HG03064 (cell line): Measurements from ENCODE around the gene ANKS4B.
"Not testable (repeated sequence)": the region's sequence is repeated elsewhere in the genome, so short reads cannot be mapped to it uniquely, and the experiment has no call there.

ENCODE experiments used
- ATAC-seq: cut with Tn5 transposase; IDR thresholded peaks from one replicate; pipeline ENCODE4 v1.9.1; 2021; ENCODE audit warnings: low read depth; ENCODE audit not compliant: unreplicated experiment

ANKS4B gene

GRCh38 chr16:21233521-21234150 is at the start of gene ANKS4B:
TSS of gene ANKS4B (plus strand) at chr16:21233699. CDS start at chr16:21233738, 39 bp downstream.
- no peak for ATAC-seq

- ATAC-seq: no peak
These were observed 49.5 kb upstream of the ANKS4B start for GRCh38 chr16:21183995-21184394.

DNA sequence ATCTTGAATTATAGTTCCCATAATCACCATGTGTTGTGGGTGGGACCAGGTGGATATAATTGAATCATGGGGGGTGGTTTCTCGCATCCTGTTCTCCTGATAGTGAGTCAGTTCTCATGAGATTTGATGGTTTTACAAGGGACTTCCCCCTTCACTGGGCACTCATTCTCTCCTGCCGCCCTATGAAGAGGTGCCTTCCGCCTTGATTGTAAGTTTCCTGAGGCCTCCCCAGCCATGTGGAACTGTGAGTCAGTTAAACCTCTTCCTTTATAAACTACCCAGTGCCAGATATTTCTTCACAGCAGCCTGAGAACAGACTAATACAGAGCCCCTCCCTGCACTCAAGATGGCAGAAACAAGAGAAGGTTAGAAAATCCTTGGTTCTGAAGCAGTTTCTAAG is 48.7 kb upstream of the ANKS4B start:
- ATAC-seq: no peak

GRCh38 chr16:21185659-21186325 is 47.7 kb upstream of the ANKS4B start:
- no peak for ATAC-seq

DNA sequence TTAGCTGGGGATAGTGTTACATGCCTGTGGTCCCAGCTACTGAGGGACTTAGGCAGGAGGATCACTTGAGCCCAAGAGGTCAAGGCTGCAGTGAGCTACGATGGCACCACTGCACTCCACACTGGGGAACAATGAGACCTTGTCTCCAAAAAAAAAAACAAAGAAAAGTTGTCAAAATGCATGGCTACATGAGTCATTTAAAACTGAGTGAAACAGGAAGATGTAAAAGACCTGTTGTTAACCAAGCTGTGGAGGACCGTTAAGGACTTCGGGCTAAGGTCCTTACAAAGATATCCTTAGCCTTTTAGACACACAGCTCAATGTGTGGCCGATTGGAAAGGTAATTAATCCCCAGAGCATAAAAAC is 47.2 kb upstream of the ANKS4B start:
- ATAC-seq: no peak

DNA sequence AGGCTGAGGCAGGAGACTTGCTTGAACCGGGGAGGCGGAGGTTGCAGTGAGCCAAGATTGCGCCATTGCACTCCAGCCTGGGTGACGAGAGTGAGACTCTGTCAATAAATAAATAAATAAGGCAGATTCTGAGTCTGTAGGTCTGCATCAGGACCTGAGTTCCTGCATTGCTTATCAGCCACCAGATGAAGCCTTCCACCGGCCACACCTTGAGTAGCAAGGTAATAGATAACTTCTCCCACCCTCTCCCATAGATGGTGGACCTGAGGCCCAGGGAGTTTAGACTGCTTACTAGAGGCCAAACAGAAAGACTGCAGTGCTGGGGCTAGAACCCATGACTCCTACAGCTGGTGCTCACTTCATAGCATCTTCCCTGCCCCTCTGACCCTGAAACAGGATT is 44.2 kb upstream of the ANKS4B start:
- no peak for ATAC-seq

DNA sequence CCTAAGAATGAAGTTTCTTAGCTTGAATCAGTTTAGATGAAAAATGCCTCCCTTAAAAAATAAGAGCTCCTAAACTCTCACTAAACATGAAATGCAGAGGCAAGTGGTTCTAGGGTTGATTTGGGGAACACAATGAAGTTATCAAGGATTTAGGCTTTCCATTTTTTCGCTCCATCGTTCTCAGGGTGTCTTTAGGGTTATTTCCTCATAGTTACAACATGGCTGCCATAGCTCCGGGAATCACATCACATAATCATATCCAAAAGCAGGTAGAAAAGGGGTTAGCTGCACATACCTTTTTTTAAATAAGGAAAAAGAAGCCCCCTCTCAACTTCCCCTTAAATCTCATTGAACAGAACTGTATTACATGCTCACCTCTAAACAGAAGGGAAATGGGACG is 43.5 kb upstream of the ANKS4B start:
- ATAC-seq: no peak

GRCh38 chr16:21190599-21190998 is 42.9 kb upstream of the ANKS4B start:
- no peak for ATAC-seq

DNA sequence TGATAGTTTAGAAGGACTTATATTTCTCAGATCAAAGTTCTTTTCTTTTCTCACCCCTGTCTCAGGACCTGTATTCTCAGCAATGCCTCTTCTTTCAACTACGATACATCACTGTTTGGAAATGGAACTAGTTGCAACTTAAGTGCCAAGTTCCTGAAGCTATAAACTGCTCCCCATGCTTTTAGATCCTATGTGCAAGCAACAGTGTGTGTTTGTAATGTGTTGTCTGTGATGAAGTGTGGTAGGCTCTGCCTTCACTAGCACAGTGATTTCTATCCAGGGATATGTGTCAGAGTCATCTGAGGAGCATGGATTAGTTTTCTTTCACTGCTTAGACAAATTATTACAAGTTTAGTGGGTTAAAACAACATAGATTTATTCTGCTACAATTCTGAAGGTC is 40.5 kb upstream of the ANKS4B start:
- no peak for ATAC-seq

DNA sequence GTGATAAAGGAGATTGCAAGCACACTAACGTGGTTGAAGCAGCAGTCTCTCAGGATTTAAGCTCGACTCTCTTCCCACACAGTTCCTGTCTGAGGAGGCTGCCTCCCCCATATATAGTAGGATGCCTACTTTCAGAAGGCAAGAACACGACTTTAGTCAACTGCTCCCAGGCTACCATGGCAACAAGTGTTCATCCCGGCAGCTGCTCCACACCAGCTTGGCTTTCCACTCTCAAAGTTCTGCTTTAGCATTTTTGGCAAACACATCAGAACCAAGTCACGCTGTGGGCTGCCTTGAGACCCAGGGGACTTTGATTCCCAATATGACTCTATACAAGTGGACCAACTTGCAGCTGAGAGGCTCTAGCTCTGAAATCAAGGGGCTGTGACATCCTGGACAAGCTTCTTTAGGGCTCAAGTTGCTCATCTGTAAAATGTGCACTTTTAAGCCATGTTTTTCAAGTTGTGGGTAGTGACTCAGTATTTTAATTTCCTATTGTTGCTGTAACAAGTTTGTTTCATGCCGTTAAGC is 38.7 kb upstream of the ANKS4B start:
- ATAC-seq: no peak

DNA sequence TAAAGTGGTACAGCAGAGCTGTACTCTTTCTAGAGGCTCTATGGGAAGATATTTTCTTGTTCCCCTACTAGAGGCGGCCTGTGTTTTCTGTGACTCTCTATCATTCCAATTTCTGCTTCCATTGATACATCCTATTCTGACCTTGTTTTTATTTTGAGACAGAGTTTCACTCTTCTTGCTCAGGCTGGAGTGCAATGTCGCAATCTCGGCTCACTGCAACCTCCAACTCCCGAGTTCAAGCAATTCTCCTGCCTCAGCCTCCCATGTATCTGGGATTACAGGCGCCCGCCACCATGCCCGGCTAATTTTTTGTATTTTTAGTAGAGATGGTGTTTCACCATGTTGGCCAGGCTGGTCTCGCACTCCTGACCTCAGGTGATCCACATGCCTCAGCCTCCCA is 38.2 kb upstream of the ANKS4B start:
- ATAC-seq: not testable (repeated sequence)

GRCh38 chr16:21197112-21197511 is 36.4 kb upstream of the ANKS4B start:
- ATAC-seq: no peak

- ATAC-seq: no peak
These were observed 35.9 kb upstream of the ANKS4B start for GRCh38 chr16:21197621-21198020.

- no peak for ATAC-seq
These were observed 33.8 kb upstream of the ANKS4B start for GRCh38 chr16:21199607-21200218.

GRCh38 chr16:21203155-21203797 is 30.2 kb upstream of the ANKS4B start:
- ATAC-seq: no peak

DNA sequence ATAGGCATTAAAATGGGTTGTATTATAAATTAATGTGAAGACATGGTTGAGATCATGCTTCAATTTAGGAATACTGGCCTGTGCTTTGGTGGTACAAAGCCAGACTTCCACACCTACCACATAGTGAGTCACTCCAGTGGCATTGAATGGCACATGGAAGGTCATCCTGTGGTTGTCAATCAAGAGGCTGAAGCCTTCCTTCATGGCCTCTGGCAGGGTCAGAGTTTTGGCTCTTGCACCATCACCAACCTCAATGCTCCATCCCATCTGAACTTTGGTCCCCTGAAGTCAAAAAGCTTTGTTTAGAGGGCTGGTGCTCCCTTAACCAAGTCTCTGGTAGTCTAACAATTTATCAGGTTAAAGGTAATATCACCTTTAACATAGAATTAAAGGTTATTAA is 28.2 kb upstream of the ANKS4B start:
- no peak for ATAC-seq

GRCh38 chr16:21206550-21206949 is 26.9 kb upstream of the ANKS4B start:
- no peak for ATAC-seq

- ATAC-seq: no peak
These were observed 24.9 kb upstream of the ANKS4B start for GRCh38 chr16:21208446-21209230.

- ATAC-seq: no peak
These were observed 22.0 kb upstream of the ANKS4B start, which contains the start of gene ZP2 for GRCh38 chr16:21211486-21211885. TSS of gene ZP2 (minus strand) at chr16:21211574. CDS start at chr16:21211547, 27 bp downstream.

DNA sequence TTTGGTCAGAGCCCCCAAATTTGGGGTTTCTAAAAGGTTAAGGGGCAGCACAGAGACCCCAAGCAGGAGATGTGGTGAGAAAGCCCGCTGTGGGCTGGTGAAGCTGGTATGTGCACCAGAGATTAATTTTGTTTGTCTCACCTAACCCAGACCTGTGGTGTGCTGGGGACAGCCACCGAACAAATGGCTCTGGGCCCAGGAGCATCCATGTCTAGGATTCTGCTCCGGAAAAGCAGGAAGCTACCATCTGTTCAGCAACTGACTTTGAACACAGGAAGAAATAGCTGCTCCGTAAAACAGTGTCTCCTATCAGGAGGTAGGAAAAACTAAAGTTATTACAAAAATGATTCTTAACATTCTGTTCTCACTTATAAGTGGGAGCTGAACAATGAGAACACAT is 19.4 kb upstream of the ANKS4B start:
- ATAC-seq: no peak
